SK-N-MC (cell line): ENCODE results near the gene CEP72.

Experiments used
- DNase-seq: peaks from one replicate; pipeline ENCODE4 v3.0.0-alpha.2; 2011; ENCODE audit warnings: low read depth, low spot score
- H3K27ac ChIP-seq: fragments of 200-600 bp; sonication (generic); 2 replicates; pipeline ENCODE4 v1.5.1; 2016; ENCODE audit warnings: mixed run types
- H3K36me3 ChIP-seq: fragments of 200-600 bp; sonication (generic); 2 replicates; pipeline ENCODE4 v1.6.1; 2017; ENCODE audit warnings: antibody characterized with exemption, low read length, mixed read lengths; ENCODE audit not compliant: insufficient read depth
- H3K4me3 ChIP-seq: fragments of 200-600 bp; sonication (generic); 2 replicates; pipeline ENCODE4 v1.5.1; 2016
- H3K9ac ChIP-seq: fragments of 200-600 bp; sonication (generic); 2 replicates; pipeline ENCODE4 v1.8.0; 2017; ENCODE audit warnings: mixed run types, mixed read lengths; ENCODE audit not compliant: insufficient read length
- H3K9me3 ChIP-seq: fragments of 200-600 bp; sonication (generic); 2 replicates; pipeline ENCODE4 v1.6.1; 2017; ENCODE audit warnings: low read depth, mild to moderate bottlenecking, antibody characterized with exemption, low read length, moderate library complexity, mixed read lengths
- EZH2 ChIP-seq: fragments of 200-600 bp; sonication (generic); IDR thresholded peaks from one replicate; pipeline ENCODE4 v1.6.1; 2017; ENCODE audit warnings: antibody characterized with exemption
- FOXP2 ChIP-seq: optimal IDR thresholded peaks from 2 replicates; pipeline ENCODE3; 2011; ENCODE audit warnings: mild to moderate bottlenecking, moderate library complexity; ENCODE audit not compliant: insufficient read depth; ENCODE audit errors: extremely low read length, control extremely low read depth
- POLR2AphosphoS5 ChIP-seq: IDR thresholded peaks from 2 replicates; pipeline ENCODE4 v1.6.1; 2012; ENCODE audit warnings: mild to moderate bottlenecking, low read depth, low read length, borderline replicate concordance

The CEP72 gene

GRCh38 chr5:640461-641330, 28.6 kb downstream of the CEP72 start:
- H3K36me3 ChIP-seq, result peaks cover 44% of the 10 kb centered on the region

DNA sequence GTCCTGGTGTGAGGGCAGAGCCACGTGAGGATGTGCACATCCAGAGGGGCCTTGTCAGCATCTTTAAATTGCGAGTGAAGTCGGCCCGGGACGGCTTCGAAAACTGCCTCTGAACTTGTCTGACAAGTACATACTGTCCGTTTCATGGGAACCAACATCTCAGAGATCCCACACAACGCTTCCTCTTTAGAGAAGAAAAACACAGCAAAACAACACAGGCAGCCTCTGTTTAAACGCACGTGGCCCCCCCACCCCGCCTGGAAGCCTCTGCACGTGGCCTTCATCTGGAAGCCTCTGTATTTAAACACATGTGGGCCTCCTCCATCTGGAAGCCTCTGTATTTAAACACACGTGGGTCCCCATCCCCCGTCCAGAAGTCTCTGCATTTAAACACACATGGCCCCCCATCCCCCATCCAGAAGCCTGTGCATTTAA, 29.2 kb downstream of the CEP72 start:
- no peaks in the 10 kb centered on the region for H3K9me3 ChIP-seq
- H3K4me3 ChIP-seq, result no peak overlapping the region
- peaks cover 44% of the 10 kb centered on the region; the same call in 1 of the 2 replicates for H3K36me3 ChIP-seq
- no peak overlapping the region for H3K9ac ChIP-seq
- no peak overlapping the region for H3K27ac ChIP-seq
- TF ChIP-seq EZH2 (no peak), FOXP2 (no peak), POLR2AphosphoS5 (no peak)
- no peak for DNase-seq

More at GRCh38 chr5:640461-641330, 28.6 kb downstream of the CEP72 start:
- Histone ChIP-seq H3K9me3 (no peaks in the 10 kb centered on the region), H3K4me3 (no peak overlapping the region), H3K9ac (no peak overlapping the region), H3K27ac (no peak overlapping the region)
- no peak for TF ChIP-seq EZH2
- DNase-seq, result no peak

DNA sequence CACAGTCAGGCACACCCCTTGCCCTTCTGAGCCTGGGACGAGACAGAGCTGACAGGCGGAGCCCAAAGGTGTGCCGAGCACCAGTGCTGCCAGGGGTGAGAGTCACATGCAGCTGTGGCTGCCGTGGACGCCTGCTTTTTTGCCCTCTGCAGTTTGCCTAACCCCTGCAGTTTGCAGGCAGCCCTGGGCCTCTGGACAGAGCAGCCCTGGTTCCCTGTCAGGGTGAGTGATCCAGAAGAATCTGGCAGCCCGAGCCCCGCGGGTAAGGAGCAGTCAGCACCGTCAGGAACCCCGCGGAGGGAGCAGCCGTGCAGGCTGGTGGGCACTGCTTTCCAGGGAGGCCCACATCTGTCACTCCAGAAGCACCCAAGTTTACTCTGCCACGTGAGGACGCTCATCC, 30.3 kb downstream of the CEP72 start:
- Histone ChIP-seq H3K9me3 (no peaks in the 10 kb centered on the region), H3K9ac (no peak overlapping the region), H3K27ac (no peak overlapping the region), H3K4me3 (no peak overlapping the region), H3K36me3 (peaks cover 48% of the 10 kb centered on the region)
- no peak for DNase-seq
- TF ChIP-seq EZH2 (no peak), POLR2AphosphoS5 (no peak), FOXP2 (no peak)

DNA sequence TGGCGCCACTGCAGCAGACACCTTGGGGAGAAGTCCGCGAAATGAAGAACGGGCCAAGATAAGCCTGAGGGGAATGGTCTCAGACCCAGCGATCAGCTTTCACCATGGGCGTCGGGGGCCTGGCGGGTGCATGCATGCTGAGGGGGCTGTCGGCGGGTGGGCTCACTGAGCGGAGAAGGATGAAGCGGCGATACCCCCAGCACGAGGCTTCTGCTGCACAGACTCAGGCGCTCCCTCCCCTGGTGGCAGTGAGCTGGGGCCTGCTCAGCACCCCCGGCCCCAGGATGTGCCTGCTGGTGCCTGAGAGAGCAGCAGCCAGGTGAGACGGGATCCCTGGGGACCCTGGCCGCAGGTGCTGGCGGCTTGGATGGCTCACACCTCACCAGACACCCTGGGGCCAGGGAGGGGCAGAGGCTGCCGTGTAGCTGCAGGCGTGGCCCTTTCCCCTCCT, 31.2 kb downstream of the CEP72 start:
- Histone ChIP-seq H3K9ac (no peak overlapping the region), H3K27ac (no peak overlapping the region), H3K36me3 (peaks cover 51% of the 10 kb centered on the region), H3K9me3 (no peaks in the 10 kb centered on the region), H3K4me3 (no peak overlapping the region)
- TF ChIP-seq POLR2AphosphoS5, result no peak
- no peak for TF ChIP-seq FOXP2
- no peak for TF ChIP-seq EZH2
- DNase-seq, result no peak

DNA sequence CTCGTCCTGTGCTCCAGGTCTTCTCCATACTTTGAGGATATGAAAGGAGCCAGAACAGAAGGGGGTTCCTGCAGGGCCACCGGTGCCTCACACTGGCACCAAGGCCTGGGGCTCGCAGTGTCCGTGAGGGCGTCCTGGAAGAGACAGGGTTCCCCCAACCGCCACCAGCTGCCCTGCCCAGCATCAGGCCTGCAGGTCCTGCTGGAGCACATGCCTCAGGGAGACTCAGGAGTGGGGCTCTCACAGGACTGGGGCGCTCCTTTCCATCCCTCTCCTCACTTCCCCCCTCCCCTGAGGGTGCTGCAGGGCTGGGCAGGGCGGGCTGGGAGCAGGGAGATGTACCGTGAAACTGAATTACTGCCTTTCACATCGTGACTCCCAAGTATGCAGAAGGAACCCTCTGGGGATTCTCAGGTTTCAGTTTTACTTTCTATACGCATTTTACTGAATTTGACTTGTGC, 31.7 kb downstream of the CEP72 start:
- Histone ChIP-seq H3K27ac (no peak overlapping the region), H3K36me3 (peaks cover 51% of the 10 kb centered on the region)

DNA sequence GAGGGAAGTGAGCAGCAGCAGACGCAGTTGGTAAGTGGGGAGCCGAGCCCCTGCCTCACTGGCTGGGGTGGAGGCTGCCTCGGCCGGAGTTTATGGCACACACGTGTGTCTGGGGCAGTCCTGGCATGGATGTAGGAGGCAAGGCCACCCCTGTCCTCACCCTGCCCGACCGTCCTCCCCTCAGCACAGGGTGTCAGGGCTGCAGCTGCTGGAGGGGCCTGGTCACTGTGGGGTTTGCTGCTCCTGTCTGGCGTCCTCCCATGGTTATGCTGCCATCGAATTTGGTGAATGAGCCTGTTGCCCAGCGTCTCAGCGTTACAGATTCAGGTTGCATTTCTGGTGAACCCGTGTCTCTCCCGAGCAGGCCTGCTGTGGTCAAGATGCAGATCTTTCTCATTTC, 32.4 kb downstream of the CEP72 start:
- H3K9me3 ChIP-seq, result no peaks in the 10 kb centered on the region
- H3K4me3 ChIP-seq, result no peak overlapping the region
- TF ChIP-seq POLR2AphosphoS5 (no peak), FOXP2 (no peak), EZH2 (no peak)
- H3K27ac ChIP-seq, result no peak overlapping the region
- no peak overlapping the region for H3K9ac ChIP-seq
- peaks cover 48% of the 10 kb centered on the region for H3K36me3 ChIP-seq
- DNase-seq, result no peak

More for the DNA sequence above, 31.7 kb downstream of the CEP72 start:
- Histone ChIP-seq H3K9me3 (no peaks in the 10 kb centered on the region), H3K9ac (no peak overlapping the region), H3K4me3 (no peak overlapping the region)
- TF ChIP-seq POLR2AphosphoS5 (no peak), EZH2 (no peak), FOXP2 (no peak)
- DNase-seq, result no peak

- no peaks in the 10 kb centered on the region for H3K9me3 ChIP-seq
- TF ChIP-seq POLR2AphosphoS5 (no peak), FOXP2 (no peak), EZH2 (no peak)
- H3K4me3 ChIP-seq, result no peak overlapping the region
- no peak overlapping the region for H3K9ac ChIP-seq
- no peak for DNase-seq
- H3K27ac ChIP-seq, result no peak overlapping the region
- peaks cover 45% of the 10 kb centered on the region for H3K36me3 ChIP-seq
Measured at GRCh38 chr5:644971-645370, 32.8 kb downstream of the CEP72 start.

DNA sequence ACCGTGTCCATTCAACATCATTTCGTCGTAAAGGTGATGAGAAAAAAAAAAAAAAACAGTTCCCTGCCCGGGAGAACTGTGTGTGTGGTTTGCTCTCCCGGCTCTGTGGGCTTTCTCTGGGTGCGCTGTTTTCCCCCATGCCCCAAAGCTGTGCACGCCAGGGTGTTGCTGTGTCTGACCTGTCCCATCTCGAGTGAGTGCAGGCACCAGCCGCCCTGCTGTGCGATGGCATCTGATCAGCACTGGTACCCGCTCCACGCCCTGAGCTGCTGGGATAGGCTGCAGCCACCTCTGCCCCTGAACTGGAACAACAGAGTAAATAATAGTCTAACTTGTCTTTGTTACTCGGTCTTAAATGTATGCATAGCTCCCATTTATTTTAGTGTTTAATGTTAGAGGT, 33.3 kb downstream of the CEP72 start:
- no peak for TF ChIP-seq POLR2AphosphoS5
- no peak for TF ChIP-seq EZH2
- H3K9ac ChIP-seq, result no peak overlapping the region
- H3K36me3 ChIP-seq, result peaks cover 41% of the 10 kb centered on the region
- no peak for DNase-seq
- no peak overlapping the region for H3K4me3 ChIP-seq
- H3K9me3 ChIP-seq, result no peaks in the 10 kb centered on the region
- no peak overlapping the region for H3K27ac ChIP-seq
